Testis (tissue), 2 donors: Measurements from ENCODE around the gene ARRDC3.

Experiments used
- POLR2A ChIP-seq: fragments of 450-650 bp; IDR thresholded peaks from one replicate; pipeline ENCODE4 v1.6.1; 2017; ENCODE audit warnings: antibody characterized with exemption, mild to moderate bottlenecking, moderate library complexity
- TF ChIP-seq, protein P1 (sequence below), 3 experiments: fragments of 450-650 bp in 2 of 3; fragments of 200-600 bp in 1 of 3; sonication (generic) in 1 of 3; IDR thresholded peaks; one replicate each; pipeline ENCODE4 v1.5.1; 2016 to 2019; ENCODE audit warnings: antibody characterized with exemption in 3 of 3, mild to moderate bottlenecking in 2 of 3, moderate library complexity in 1 of 3

DNA sequence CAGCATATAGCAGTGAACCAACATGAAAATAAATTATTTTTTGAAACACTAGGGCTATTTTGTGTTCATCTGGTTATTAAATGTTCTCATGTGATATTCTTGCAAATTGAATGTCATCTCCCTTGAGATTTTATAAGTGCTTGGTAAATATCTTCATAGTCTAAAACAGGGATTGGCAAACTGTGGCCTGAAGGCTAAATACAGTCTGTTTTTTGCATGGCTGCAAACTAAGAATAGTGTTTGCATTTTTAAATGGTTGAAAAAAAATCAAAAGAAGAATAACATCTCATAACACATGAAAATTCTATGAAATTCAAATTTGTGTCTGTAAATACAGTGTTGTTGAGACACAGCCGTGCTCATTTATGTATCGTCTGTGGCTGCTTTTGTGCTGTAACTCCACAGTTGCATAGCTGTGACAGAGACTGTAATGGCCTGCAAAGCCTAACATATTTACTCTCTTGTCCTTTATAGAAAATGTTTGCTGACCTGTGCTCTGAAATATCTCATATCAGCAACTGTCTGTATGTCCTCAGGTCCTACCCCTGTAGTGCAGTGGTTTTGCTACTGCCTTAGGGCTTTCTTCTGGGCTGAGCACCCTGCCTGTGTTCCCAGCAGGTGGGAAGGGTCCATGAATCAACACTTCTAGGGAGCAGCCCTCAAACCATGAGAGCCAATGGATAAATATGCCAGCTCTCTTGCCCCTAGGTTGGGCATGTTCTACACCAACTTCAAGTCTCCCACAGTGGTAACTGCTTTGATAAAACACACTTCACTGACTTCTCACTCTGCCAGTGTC is 41.7 kb upstream of the ARRDC3 start:
- TF ChIP-seq, protein P1, sequence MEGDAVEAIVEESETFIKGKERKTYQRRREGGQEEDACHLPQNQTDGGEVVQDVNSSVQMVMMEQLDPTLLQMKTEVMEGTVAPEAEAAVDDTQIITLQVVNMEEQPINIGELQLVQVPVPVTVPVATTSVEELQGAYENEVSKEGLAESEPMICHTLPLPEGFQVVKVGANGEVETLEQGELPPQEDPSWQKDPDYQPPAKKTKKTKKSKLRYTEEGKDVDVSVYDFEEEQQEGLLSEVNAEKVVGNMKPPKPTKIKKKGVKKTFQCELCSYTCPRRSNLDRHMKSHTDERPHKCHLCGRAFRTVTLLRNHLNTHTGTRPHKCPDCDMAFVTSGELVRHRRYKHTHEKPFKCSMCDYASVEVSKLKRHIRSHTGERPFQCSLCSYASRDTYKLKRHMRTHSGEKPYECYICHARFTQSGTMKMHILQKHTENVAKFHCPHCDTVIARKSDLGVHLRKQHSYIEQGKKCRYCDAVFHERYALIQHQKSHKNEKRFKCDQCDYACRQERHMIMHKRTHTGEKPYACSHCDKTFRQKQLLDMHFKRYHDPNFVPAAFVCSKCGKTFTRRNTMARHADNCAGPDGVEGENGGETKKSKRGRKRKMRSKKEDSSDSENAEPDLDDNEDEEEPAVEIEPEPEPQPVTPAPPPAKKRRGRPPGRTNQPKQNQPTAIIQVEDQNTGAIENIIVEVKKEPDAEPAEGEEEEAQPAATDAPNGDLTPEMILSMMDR (IDR thresholded peaks at IDR 0.05) = no peak
- TF ChIP-seq POLR2A = no peak
